NCI-H2227 (cell line): ENCODE results near the gene EPHA1.
A peak's percentile ranks its signal among the peaks of the same experiment; 100 is the strongest.

Experiments
- DNase-seq: peaks from one replicate; lab custom pipeline; 2025; ENCODE audit not compliant: unreplicated experiment; lab: John Stamatoyannopoulos, UW

EPHA1 gene

DNA sequence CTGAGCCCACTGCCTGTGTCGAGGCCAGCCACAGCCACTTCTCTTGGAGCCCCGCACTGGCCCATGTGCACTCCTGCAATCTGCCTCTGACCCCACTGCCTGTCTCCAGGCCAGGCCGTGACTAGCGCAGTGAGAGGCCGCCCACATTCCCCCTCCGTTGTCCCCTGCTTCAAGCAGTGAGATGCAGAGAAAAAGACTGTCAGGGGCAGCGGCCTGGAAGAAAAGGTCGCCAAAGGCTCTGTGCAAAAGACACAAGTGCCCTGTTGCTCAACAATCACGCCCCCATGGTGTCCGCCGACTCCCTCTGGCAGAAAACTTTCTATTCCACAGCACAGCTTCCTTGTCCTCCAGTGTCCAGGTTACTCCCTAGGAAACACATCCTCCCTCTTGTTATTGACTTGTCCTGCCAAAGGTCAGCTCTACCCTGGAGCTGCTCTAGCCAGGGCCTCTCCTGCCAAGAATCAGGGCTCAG is 56.1 kb downstream of the EPHA1 start:
- no peak for DNase-seq

DNA sequence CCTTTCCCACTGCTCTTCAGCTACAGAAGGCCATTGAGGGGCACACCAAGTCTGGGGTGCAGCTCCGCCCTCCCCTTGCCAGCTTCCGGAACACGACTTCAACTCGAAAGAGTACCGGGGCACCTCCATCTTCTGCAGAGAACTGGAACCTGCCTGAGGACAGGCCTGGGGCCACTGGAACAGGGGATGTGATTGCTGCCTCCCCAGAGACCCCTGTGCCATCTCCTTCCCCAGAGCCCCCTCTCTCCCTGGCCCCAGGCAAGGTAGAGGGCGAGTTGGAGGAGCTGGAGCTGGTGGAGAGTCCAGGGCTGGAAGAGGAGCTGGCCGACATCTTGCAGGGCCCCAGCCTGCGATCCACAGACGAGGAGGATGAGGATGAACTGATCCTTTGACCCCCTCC is 57.1 kb downstream of the EPHA1 start:
- no peak for DNase-seq

DNA sequence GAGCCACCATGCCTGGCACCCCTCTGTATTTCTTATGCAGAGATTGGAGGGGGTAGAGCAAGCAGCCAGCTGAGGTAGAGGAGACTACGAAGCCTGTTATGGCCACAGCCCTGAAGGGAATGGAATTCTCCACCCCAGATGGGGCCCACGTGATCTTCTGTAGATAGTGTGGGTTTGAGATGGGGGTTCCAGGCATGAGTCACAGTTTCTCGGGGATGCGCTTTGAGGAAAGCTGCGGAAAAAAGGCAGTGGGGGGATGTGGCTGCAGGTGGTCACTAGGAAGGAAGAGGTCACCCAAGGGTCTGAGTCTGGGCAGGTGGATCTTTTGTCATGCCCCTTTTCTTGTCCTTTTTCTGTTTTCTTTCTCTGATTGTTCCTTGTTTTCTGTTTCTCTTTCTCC is 57.6 kb downstream of the EPHA1 start:
- DNase-seq: no peak

DNA sequence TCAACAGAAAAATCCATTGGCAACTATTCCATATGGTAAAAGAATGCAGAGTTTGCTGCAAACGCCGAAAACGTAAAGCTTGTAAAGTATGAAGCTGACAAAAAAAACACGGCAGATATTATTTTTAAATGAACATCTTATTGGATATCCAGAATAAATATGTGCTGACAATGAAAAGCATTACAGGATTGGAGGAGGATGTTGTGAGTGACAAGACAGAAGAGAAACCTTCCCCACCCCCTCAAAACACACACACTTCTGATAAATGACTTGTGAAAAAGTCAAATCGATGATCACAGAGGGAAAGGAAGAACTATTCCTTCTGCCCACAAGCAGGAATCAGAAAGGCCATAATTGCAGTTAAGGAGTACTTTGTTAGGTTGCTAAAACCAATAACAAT is 60.7 kb downstream of the EPHA1 start:
- DNase-seq: no peak

DNA sequence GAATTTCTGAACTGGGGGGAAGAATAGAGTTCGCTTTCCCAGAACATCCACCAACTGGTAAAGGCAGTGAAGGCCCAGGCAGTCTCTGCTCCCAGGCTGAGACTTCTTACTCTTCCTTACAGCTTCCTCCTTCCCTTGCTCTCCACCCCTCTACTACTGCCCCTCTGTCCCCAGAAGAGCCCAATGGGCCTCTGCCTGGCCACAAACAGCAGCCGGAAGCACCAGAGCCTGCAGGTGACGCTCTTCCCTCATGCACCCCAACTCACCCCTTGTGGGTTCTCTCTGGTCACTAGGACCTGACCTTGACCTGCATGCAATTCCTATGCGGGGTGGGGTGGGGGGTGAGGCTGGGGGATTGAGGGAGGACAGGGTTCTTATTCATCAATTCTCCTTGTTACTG is 62.6 kb downstream of the EPHA1 start:
- DNase-seq: no peak

DNA sequence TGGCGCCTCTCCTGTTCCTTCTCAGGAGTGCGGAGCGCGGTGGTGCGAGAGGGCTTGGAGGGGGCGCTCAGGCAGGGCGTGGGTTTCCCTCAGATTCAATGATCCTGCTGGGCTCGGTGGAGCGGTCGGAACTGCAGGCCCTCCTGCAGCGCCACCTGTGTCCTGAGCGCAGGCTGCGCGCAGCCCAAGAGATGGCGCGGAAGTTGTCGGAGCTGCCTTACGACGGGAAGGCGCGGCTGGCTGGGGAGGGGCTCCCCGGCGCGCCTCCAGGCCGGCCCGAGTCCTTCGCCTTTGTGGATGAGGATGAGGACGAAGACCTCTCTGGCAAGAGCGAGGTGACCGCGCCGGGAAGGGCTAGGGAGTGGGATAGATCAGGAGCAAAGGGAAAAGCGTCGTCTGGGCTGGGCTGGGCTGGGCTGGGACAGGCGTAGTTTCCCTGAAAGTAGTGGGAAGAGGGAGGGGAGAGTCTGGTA is 63.2 kb downstream of the EPHA1 start:
- peak; percentile 80 for DNase-seq

DNA sequence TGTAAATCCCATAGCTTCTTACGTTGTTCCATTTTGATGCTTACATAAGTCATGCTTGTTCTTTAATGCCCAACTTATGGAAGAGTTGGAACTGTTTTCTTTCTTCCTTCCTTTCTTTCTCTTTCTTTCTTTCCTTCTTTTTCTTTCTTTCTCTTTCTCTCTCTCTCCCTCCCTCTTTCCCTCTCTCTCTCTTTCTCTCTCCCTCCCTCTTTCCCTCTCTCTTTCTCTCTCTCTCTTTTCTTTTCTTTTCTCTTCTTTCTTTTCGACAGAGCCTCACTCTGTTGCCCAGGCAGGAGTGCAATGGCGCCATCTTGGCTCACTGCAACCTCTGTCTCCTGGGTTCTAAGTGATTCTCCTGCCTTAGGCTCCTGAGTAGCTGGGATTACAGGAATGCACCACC is 65.1 kb downstream of the EPHA1 start:
- no peak for DNase-seq

DNA sequence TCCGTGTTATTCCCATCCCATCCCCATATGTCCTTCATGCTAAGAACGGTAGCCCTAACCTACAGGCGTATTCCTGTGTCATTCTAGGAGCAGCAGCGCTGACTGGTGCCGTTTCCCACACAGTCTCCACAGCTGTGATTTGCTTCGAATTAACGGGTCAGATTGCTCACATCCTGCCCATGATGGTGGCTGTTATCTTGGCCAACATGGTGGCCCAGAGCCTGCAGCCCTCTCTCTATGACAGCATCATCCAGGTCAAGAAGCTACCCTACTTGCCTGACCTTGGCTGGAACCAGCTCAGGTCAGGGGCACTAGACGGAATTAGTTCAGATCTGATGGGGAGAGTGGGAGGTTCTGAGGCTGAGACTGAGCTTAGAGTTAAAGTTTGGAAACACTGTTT is 66.8 kb downstream of the EPHA1 start:
- no peak for DNase-seq
